ENCODE data around the gene KCNQ1.

The KCNQ1 gene

DNA sequence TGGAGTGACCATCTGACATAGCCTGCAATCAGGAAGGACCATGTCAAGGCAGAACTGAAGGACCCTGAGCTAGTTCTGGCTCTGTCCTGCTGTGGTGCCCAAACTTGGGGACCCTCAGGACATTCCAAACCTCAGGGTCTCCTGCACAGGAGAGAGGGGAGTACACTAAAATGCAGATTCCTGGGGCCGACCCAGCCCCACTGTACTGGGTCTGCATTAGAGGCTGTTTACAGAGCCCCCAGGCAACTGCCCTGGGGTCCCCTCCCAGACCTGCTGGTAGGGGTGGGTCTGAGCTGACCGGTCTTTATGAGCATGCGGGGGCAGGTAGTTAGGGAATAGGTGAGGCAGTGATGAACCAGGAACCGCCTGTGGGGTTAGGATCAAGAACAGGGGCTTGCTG, 7.3 kb upstream of the KCNQ1 start:
- no peak overlapping the region for H2BK12ac ChIP-seq (ENCODE audit: low read length in 2 of 2)
- no peak overlapping the region for H4K8ac ChIP-seq (ENCODE audit: low read length)
- no peak overlapping the region for H4K91ac ChIP-seq (ENCODE audit: low read length)
- H3K36me3 ChIP-seq (ENCODE audit: control insufficient read depth in 1 of 2, insufficient read depth in 2 of 2, low read depth in 1 of 2, low read length in 2 of 2), result no peaks in the 10 kb centered on the region
- no peak overlapping the region for H3K9ac ChIP-seq (ENCODE audit: low read length)
- peaks cover 3% of the 10 kb centered on the region for H3K9me3 ChIP-seq (ENCODE audit: control insufficient read depth, low read length)
- no peak overlapping the region for H2BK5ac ChIP-seq (ENCODE audit: low read depth, low read length, poor library complexity, severe bottlenecking)
- H3K27me3 ChIP-seq (ENCODE audit: control insufficient read depth in 1 of 2, insufficient read depth in 1 of 2, low read length in 2 of 2), result peaks cover 31 to 90% of the 10 kb centered on the region in 2 experiments
- no peak overlapping the region for H3K4me3 ChIP-seq (ENCODE audit: insufficient read depth in 1 of 2, low read depth in 1 of 2, low read length in 2 of 2)
- H2BK15ac ChIP-seq (ENCODE audit: low read depth, poor library complexity, severe bottlenecking), result no peak overlapping the region
- no peak overlapping the region for H3K14ac ChIP-seq (ENCODE audit: low read length in 2 of 2)
- no peaks in the 10 kb centered on the region for H3K4me1 ChIP-seq (ENCODE audit: control insufficient read depth, insufficient read depth, low read depth, low read length)
- no peak overlapping the region for H2AK5ac ChIP-seq (ENCODE audit: low read length, severe bottlenecking)
- no peak overlapping the region for H2BK120ac ChIP-seq (ENCODE audit: low read depth, low read length)
- no peak overlapping the region for H2AFZ ChIP-seq (ENCODE audit: low read depth, low read length)
- no peak overlapping the region for H3K4me2 ChIP-seq (ENCODE audit: low read length, poor library complexity, severe bottlenecking)
- no peak overlapping the region for H3K18ac ChIP-seq (ENCODE audit: low read depth in 1 of 2, low read length in 2 of 2)
- no peak overlapping the region for H3K23ac ChIP-seq (ENCODE audit: low read length in 2 of 2)
- no peak for DNase-seq
- 92% methylated on average over 4 of the region's 4 CpGs for WGBS
- no peak overlapping the region for H3K4ac ChIP-seq (ENCODE audit: low read depth in 1 of 2, low read length in 2 of 2)
- H3K27ac ChIP-seq (ENCODE audit: low read length, poor library complexity, severe bottlenecking), result no peak overlapping the region
- no peaks in the 10 kb centered on the region for H3K79me1 ChIP-seq (replicated peaks; ENCODE audit: low read length, poor library complexity, severe bottlenecking)

DNA sequence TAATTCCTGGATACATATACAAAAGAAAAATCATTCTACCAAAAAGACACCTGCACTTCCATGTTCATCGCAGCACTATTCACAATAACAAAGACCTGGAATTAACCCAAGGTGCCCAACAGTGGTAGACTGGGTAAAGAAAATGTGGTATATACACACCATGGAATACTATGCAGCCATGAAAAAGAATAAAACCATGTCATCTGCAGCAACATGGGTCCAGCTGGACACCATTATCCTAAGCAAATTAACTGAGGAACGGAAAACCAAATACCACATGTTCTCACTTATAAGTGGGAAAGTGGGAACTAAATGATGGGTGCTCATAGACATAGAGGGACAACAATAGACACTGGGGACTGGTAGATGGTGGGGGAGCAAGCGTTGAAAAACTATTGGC, 5.0 kb upstream of the KCNQ1 start:
- Histone ChIP-seq H3K9me3 (ENCODE audit: control insufficient read depth, low read length) (peaks cover 3% of the 10 kb centered on the region), H3K23ac (ENCODE audit: low read length in 2 of 2) (no peak overlapping the region), H3K18ac (ENCODE audit: low read depth in 1 of 2, low read length in 2 of 2) (no peak overlapping the region), H2BK120ac (ENCODE audit: low read depth, low read length) (no peak overlapping the region), H3K14ac (ENCODE audit: low read length in 2 of 2) (no peak overlapping the region), H4K8ac (ENCODE audit: low read length) (no peak overlapping the region), H3K4me2 (ENCODE audit: low read length, poor library complexity, severe bottlenecking) (no peak overlapping the region), H3K4me3 (ENCODE audit: insufficient read depth in 1 of 2, low read depth in 1 of 2, low read length in 2 of 2) (no peak overlapping the region), H3K4me1 (ENCODE audit: control insufficient read depth, insufficient read depth, low read depth, low read length) (peaks cover 2% of the 10 kb centered on the region), H3K27ac (ENCODE audit: low read length, poor library complexity, severe bottlenecking) (no peak overlapping the region), H3K79me1 (replicated peaks; ENCODE audit: low read length, poor library complexity, severe bottlenecking) (no peaks in the 10 kb centered on the region), H3K4ac (ENCODE audit: low read depth in 1 of 2, low read length in 2 of 2) (no peak overlapping the region), H3K36me3 (ENCODE audit: control insufficient read depth in 1 of 2, insufficient read depth in 2 of 2, low read depth in 1 of 2, low read length in 2 of 2) (no peaks in the 10 kb centered on the region), H2BK12ac (ENCODE audit: low read length in 2 of 2) (no peak overlapping the region), H2AFZ (ENCODE audit: low read depth, low read length) (no peak overlapping the region), H2AK5ac (ENCODE audit: low read length, severe bottlenecking) (no peak overlapping the region), H3K9ac (ENCODE audit: low read length) (no peak overlapping the region), H3K27me3 (ENCODE audit: control insufficient read depth in 1 of 2, insufficient read depth in 1 of 2, low read length in 2 of 2) (peaks cover 50 to 86% of the 10 kb centered on the region in 2 experiments), H2BK5ac (ENCODE audit: low read depth, low read length, poor library complexity, severe bottlenecking) (no peak overlapping the region), H2BK15ac (ENCODE audit: low read depth, poor library complexity, severe bottlenecking) (no peak overlapping the region), H4K91ac (ENCODE audit: low read length) (no peak overlapping the region)
- DNase-seq, result no peak
- WGBS, result 100% methylated on average over 2 of the region's 3 CpGs

DNA sequence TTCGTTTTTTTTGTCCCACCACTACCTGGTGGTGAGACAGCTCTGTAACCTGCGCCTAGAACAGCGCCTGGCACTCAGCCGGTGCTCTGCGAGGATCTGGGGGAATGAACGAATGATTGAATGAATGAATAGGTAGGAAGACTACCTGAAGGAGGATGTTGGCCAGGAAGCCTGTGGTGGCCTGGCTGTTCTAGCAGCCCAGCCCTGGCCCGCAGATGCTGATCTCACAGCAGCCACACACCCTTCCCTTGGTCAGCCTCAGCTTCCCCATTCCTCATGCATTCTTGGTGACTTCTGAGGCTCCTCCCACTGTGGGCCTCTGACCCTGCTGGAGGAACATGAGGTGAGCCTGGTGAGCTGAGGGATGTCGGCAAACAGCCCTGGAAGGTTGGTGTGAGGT, 4.2 kb upstream of the KCNQ1 start:
- Histone ChIP-seq H3K27me3 (ENCODE audit: control insufficient read depth in 1 of 2, insufficient read depth in 1 of 2, low read length in 2 of 2) (peaks cover 53 to 82% of the 10 kb centered on the region in 2 experiments), H4K91ac (ENCODE audit: low read length) (no peak overlapping the region), H3K9ac (ENCODE audit: low read length) (no peak overlapping the region), H3K4ac (ENCODE audit: low read depth in 1 of 2, low read length in 2 of 2) (no peak overlapping the region), H2BK5ac (ENCODE audit: low read depth, low read length, poor library complexity, severe bottlenecking) (no peak overlapping the region), H3K27ac (ENCODE audit: low read length, poor library complexity, severe bottlenecking) (no peak overlapping the region), H3K4me3 (ENCODE audit: insufficient read depth in 1 of 2, low read depth in 1 of 2, low read length in 2 of 2) (no peak overlapping the region), H3K9me3 (ENCODE audit: control insufficient read depth, low read length) (peaks cover 3% of the 10 kb centered on the region), H4K8ac (ENCODE audit: low read length) (no peak overlapping the region), H2AFZ (ENCODE audit: low read depth, low read length) (no peak overlapping the region), H3K4me2 (ENCODE audit: low read length, poor library complexity, severe bottlenecking) (no peak overlapping the region), H3K36me3 (ENCODE audit: control insufficient read depth in 1 of 2, insufficient read depth in 2 of 2, low read depth in 1 of 2, low read length in 2 of 2) (no peaks in the 10 kb centered on the region), H3K14ac (ENCODE audit: low read length in 2 of 2) (no peak overlapping the region), H2BK120ac (ENCODE audit: low read depth, low read length) (no peak overlapping the region), H2BK12ac (ENCODE audit: low read length in 2 of 2) (no peak overlapping the region), H2BK15ac (ENCODE audit: low read depth, poor library complexity, severe bottlenecking) (no peak overlapping the region), H3K18ac (ENCODE audit: low read depth in 1 of 2, low read length in 2 of 2) (no peak overlapping the region), H3K4me1 (ENCODE audit: control insufficient read depth, insufficient read depth, low read depth, low read length) (peaks cover 9% of the 10 kb centered on the region), H3K23ac (ENCODE audit: low read length in 2 of 2) (no peak overlapping the region), H2AK5ac (ENCODE audit: low read length, severe bottlenecking) (no peak overlapping the region), H3K79me1 (replicated peaks; ENCODE audit: low read length, poor library complexity, severe bottlenecking) (no peaks in the 10 kb centered on the region)
- 83% methylated on average over 7 of the region's 8 CpGs for WGBS
- no peak for DNase-seq

DNA sequence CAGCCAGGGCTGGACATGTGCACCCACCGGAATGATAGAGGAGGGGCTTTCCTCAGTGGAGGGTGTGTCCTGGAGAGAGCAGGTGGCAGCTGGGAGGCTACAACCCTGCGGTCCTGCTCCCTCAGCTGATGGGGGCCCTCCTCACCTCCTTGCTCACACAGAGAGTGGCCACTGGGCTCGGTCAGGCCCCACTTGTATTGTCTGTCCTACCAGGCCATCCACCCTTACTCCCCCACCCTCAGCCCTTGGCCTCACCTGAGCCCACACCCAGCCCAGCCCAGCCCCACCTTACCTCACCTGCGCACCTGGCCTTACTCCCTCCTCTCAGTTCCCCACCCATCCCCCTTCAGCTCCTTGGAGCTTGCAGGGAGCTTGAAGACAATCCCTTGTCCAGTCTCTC, 3.6 kb upstream of the KCNQ1 start:
- Histone ChIP-seq H4K8ac (ENCODE audit: low read length) (no peak overlapping the region), H3K36me3 (ENCODE audit: control insufficient read depth in 1 of 2, insufficient read depth in 2 of 2, low read depth in 1 of 2, low read length in 2 of 2) (no peaks in the 10 kb centered on the region), H3K9me3 (ENCODE audit: control insufficient read depth, low read length) (peaks cover 3% of the 10 kb centered on the region), H3K4me2 (ENCODE audit: low read length, poor library complexity, severe bottlenecking) (no peak overlapping the region), H2BK15ac (ENCODE audit: low read depth, poor library complexity, severe bottlenecking) (no peak overlapping the region), H3K9ac (ENCODE audit: low read length) (no peak overlapping the region), H3K14ac (ENCODE audit: low read length in 2 of 2) (no peak overlapping the region), H3K18ac (ENCODE audit: low read depth in 1 of 2, low read length in 2 of 2) (no peak overlapping the region), H4K91ac (ENCODE audit: low read length) (no peak overlapping the region), H3K4me3 (ENCODE audit: insufficient read depth in 1 of 2, low read depth in 1 of 2, low read length in 2 of 2) (no peak overlapping the region), H3K4me1 (ENCODE audit: control insufficient read depth, insufficient read depth, low read depth, low read length) (peaks cover 9% of the 10 kb centered on the region), H3K27me3 (ENCODE audit: control insufficient read depth in 1 of 2, insufficient read depth in 1 of 2, low read length in 2 of 2) (peaks cover 53 to 82% of the 10 kb centered on the region in 2 experiments), H3K23ac (ENCODE audit: low read length in 2 of 2) (no peak overlapping the region), H2BK120ac (ENCODE audit: low read depth, low read length) (no peak overlapping the region), H2AFZ (ENCODE audit: low read depth, low read length) (no peak overlapping the region), H2BK5ac (ENCODE audit: low read depth, low read length, poor library complexity, severe bottlenecking) (no peak overlapping the region), H3K79me1 (replicated peaks; ENCODE audit: low read length, poor library complexity, severe bottlenecking) (no peaks in the 10 kb centered on the region), H2BK12ac (ENCODE audit: low read length in 2 of 2) (no peak overlapping the region), H3K4ac (ENCODE audit: low read depth in 1 of 2, low read length in 2 of 2) (no peak overlapping the region), H2AK5ac (ENCODE audit: low read length, severe bottlenecking) (no peak overlapping the region), H3K27ac (ENCODE audit: low read length, poor library complexity, severe bottlenecking) (no peak overlapping the region)
- 76% methylated on average over 4 of the region's 4 CpGs for WGBS
- DNase-seq, result no peak

Data from mesenchymal stem cell (in vitro differentiated cells and primary cell).